ENCODE measurements around the gene APLN. TPM values are rescaled to one million over a fixed set of nuclear protein-coding genes. Genes with fewer than 3 reads are reported as not detected.

Gene APLN
- total RNA-seq, 4 donors from 2014 or later = 0.20 to 0.22 TPM; not detected in 2

DNA sequence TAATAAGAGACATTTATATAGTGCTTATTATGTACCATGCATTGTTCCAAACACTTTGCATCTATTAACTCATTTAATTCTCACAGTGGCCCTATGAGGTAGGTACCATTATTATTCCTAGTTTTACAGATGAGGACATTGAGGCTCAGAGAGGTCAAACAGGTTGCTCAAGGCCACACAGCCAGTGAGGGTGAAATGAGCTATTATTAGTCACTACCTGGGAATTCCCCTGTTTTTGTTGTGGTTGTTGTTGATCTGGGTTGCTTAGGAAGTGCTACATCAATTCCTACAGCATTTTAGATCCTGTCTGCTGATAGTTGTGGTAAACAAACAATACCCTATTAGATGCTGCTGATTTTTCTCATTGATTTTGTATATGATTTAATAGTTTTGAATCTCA is 41.2 kb downstream of the APLN start:
- DNase-seq = no peak
- Histone ChIP-seq H3K27me3 (no peaks in the 10 kb centered on the region), H3K27ac (no peak overlapping the region), H3K36me3 (no peaks in the 10 kb centered on the region), H3K4me3 (replicated peaks in 1 of 3) (no peak overlapping the region), H3K4me1 (no peaks in the 10 kb centered on the region), H3K9me3 (no peaks in the 10 kb centered on the region)
- intact Hi-C loops (cut with DNase I) = no loop called here
- TF ChIP-seq, protein P1, sequence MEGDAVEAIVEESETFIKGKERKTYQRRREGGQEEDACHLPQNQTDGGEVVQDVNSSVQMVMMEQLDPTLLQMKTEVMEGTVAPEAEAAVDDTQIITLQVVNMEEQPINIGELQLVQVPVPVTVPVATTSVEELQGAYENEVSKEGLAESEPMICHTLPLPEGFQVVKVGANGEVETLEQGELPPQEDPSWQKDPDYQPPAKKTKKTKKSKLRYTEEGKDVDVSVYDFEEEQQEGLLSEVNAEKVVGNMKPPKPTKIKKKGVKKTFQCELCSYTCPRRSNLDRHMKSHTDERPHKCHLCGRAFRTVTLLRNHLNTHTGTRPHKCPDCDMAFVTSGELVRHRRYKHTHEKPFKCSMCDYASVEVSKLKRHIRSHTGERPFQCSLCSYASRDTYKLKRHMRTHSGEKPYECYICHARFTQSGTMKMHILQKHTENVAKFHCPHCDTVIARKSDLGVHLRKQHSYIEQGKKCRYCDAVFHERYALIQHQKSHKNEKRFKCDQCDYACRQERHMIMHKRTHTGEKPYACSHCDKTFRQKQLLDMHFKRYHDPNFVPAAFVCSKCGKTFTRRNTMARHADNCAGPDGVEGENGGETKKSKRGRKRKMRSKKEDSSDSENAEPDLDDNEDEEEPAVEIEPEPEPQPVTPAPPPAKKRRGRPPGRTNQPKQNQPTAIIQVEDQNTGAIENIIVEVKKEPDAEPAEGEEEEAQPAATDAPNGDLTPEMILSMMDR (IDR thresholded peaks at IDR 0.05) = no peak
- TF ChIP-seq POLR2A (IDR thresholded peaks at IDR 0.05) = no peak

DNA sequence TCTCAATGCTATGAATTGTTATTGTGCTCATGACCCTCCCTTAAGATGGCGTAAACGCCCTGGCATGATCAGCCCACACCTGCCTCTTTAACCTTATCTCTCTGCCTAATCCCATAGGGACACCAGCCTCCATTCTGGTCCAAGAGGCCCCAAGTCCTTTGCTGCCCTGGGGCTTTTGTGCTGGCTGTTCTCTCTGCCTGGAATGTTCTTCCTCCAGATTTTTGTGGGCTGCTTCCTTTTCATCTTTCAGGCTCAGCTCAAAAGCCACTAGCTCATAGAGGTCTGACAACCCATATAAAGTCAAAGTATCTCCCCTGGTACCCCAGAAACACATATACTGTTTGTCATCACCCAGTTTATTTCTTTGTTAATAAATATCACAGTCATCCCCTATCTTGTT is 42.4 kb downstream of the APLN start:
- Histone ChIP-seq H3K4me1 (no peaks in the 10 kb centered on the region), H3K4me3 (replicated peaks in 1 of 3) (no peak overlapping the region), H3K27ac (no peak overlapping the region), H3K27me3 (no peaks in the 10 kb centered on the region), H3K36me3 (no peaks in the 10 kb centered on the region), H3K9me3 (no peaks in the 10 kb centered on the region)
- no peak for DNase-seq
- intact Hi-C loops (cut with DNase I) = no loop called here
- TF ChIP-seq, protein P1 (IDR thresholded peaks at IDR 0.05) = no peak
- WGBS, 2 donors = 70 to 95% methylated on average over 2 of the region's 2 CpGs

DNA sequence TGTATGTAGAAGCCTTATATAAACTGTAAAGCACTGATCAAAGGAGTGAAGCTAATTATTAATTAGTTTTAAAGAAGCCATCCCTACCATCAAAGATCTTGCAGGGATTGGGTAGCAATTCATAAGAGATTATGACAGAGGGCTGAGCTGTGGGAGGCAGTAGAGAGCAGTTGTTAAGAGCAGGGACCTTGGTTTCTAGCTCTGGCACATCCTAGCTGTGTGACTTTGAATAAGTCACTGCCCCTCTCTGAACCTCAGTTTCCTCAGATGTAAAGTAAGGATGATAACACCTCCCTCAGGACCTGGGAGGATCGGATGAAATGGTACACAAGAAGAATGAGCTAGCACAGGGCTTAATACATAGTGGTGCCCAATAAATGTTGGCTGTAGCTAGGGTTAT is 45.4 kb downstream of the APLN start:
- Histone ChIP-seq H3K4me3 (replicated peaks in 1 of 3) (no peak overlapping the region), H3K27me3 (no peaks in the 10 kb centered on the region), H3K27ac (no peak overlapping the region), H3K4me1 (no peaks in the 10 kb centered on the region), H3K36me3 (no peaks in the 10 kb centered on the region), H3K9me3 (no peaks in the 10 kb centered on the region)
- intact Hi-C loops (cut with DNase I) = loop anchor here (10.0 kb wide), 1 partner anchor 115 kb away; no protein-coding TSS in a partner anchor
- DNase-seq = no peak
- WGBS, 2 donors = 79 to 86% methylated on average over 1 of the region's 1 CpG
- TF ChIP-seq, protein P1 (IDR thresholded peaks at IDR 0.05) = no peak
- TF ChIP-seq POLR2A (IDR thresholded peaks at IDR 0.05) = no peak

DNA sequence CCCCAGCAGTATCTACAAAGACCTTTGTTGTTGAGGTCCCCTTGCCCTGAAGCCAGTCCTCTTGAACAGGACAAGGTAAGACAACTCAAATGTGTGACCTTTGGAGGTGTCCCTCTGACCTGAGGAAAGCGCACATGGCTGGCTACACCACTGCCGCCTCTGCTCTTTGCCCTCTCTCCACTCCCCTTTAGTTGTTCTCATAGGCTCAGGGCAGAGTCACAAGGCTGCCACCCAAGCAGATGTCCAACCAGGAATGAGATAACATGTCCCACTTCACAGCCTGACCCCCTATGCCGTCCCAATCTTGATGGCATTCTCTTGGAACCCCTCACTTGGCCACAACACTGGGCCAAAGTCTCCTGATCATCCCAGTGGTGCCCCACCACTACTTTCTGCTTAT is 46.3 kb downstream of the APLN start:
- no peak overlapping the region for H3K27ac ChIP-seq
- no peaks in the 10 kb centered on the region for H3K36me3 ChIP-seq
- DNase-seq = no peak
- intact Hi-C loops (cut with DNase I) = loop anchor here (10.0 kb wide), 1 partner anchor 116 kb away; no protein-coding TSS in a partner anchor
- no peaks in the 10 kb centered on the region for H3K27me3 ChIP-seq
- TF ChIP-seq POLR2A (IDR thresholded peaks at IDR 0.05) = no peak
- TF ChIP-seq, protein P1 (IDR thresholded peaks at IDR 0.05) = no peak
- H3K4me1 ChIP-seq = no peaks in the 10 kb centered on the region
- H3K4me3 ChIP-seq (replicated peaks in 1 of 3) = no peak overlapping the region
- H3K9me3 ChIP-seq = no peaks in the 10 kb centered on the region
- WGBS, 2 donors = 83 to 87% methylated on average over 1 to 3 of the region's 3 CpGs

DNA sequence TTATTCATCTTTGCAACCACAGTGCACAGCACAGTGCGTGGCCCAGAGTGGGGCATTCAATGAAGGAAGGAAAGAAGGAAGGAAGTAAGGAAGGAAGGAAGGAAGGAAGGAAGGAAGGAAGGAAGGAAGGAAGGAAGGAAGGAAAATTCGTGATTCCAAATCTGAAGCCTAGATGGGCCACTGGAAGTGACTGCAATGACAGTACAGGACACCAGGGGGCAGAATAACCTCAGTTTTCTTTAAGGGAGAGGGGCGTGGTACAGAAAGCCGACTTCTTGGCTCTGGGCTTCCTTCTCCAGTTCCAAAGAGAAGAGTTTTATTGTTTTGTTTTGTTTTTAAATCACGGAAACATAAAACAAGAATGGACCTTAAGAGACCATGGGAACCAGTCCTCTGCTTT is 47.8 kb downstream of the APLN start:
- no peak overlapping the region for H3K27ac ChIP-seq
- no peak overlapping the region for H3K4me3 ChIP-seq (replicated peaks in 1 of 3)
- H3K4me1 ChIP-seq = no peaks in the 10 kb centered on the region
- intact Hi-C loops (cut with DNase I) = loop anchor here (10.0 kb wide), 1 partner anchor 118 kb away; no protein-coding TSS in a partner anchor
- no peaks in the 10 kb centered on the region for H3K27me3 ChIP-seq
- TF ChIP-seq, protein P1 (IDR thresholded peaks at IDR 0.05) = peak; percentile 14 to 82 (median 64)
- no peak for TF ChIP-seq POLR2A (IDR thresholded peaks at IDR 0.05)
- H3K36me3 ChIP-seq = no peaks in the 10 kb centered on the region
- no peaks in the 10 kb centered on the region for H3K9me3 ChIP-seq
- 3 to 9% methylated on average over 5 of the region's 5 CpGs for WGBS, 2 donors
- DNase-seq = peak; percentile 45 to 53

All from thyroid gland (tissue), 4 donors.